Activated CD8-positive, alpha-beta T cell treated with anti-CD3 and anti-CD28 coated beads for 36 hours (primary cell): ENCODE measurements around the gene UGP2. TPM values are rescaled to one million over a fixed set of nuclear protein-coding genes. Genes with fewer than 3 reads are reported as not detected.

Experiments used
- ATAC-seq: fragments of 200-7000 bp; cut with Tn5 transposase; one replicate; pipeline ENCODE4 v1.10.0; 2021; ENCODE audit warnings: mild to moderate bottlenecking, moderate library complexity
- CTCF ChIA-PET: fragments of 350-600 bp; sonication (Branson Sonifier 250); formaldehyde crosslinking; loops from one replicate; lab custom pipeline; 2021; ENCODE audit warnings: antibody characterized with exemption; lab: Charles Lee
- POLR2A ChIA-PET: fragments of 350-600 bp; sonication (Branson Sonifier 250); formaldehyde crosslinking; loops from one replicate; lab custom pipeline; 2021; ENCODE audit warnings: antibody characterized with exemption; lab: Charles Lee
- DNase-seq: peaks from one replicate; pipeline ENCODE4 v3.0.0-alpha.2; 2020
- H3K27ac Mint-ChIP-seq: one replicate; pipeline ENCODE4 v1.8.0; 2021; ENCODE audit warnings: mild to moderate bottlenecking, mixed read lengths
- H3K27me3 Mint-ChIP-seq: one replicate; pipeline ENCODE4 v1.8.0; 2021; ENCODE audit warnings: mixed read lengths
- H3K36me3 Mint-ChIP-seq: one replicate; pipeline ENCODE4 v1.8.0; 2021; ENCODE audit warnings: low read depth, mixed read lengths
- H3K4me1 Mint-ChIP-seq: one replicate; pipeline ENCODE4 v1.8.0; 2021; ENCODE audit warnings: low read depth, mixed read lengths
- H3K4me3 Mint-ChIP-seq: one replicate; pipeline ENCODE4 v1.8.0; 2021; ENCODE audit warnings: mild to moderate bottlenecking, moderate library complexity, mixed read lengths
- H3K9me3 Mint-ChIP-seq: one replicate; pipeline ENCODE4 v1.8.0; 2021; ENCODE audit warnings: mixed read lengths
- CTCF ChIP-seq: fragments of 200-600 bp; IDR thresholded peaks from one replicate; pipeline ENCODE4 v1.8.0; 2022; ENCODE audit warnings: antibody characterized with exemption, mild to moderate bottlenecking
- intact Hi-C: fragments of 100-400 bp; cut with micrococcal nuclease; formaldehyde crosslinking; loops from one replicate; pipeline ENCODE4 v1.10.0; 2022
- total RNA-seq, 2 experiments: library from RNA; stranded (reverse); gene quantifications; one replicate each; pipeline ENCODE4 v1.2.3, GENCODE V29; 2021

Gene UGP2
- total RNA-seq, 2 experiments from 2014 or later: 81.4 to 83.7 TPM

GRCh38 chr2:63818271-63818670 is 23.4 kb upstream of the UGP2 start:
- POLR2A ChIA-PET: no interaction called here
- ATAC-seq: no peak
- TF ChIP-seq CTCF: no peak

GRCh38 chr2:63819256-63819655 is 22.4 kb upstream of the UGP2 start:
- CTCF ChIA-PET: interaction anchor here (0.6 to 0.8 kb wide), 2 partner anchors 67 to 163 kb away, joined by 3 to 4 read pairs; no protein-coding TSS in a partner anchor
- Mint-ChIP-seq H3K4me1 (no peaks in the 10 kb centered on the region), H3K27ac (no peak overlapping the region)

More at GRCh38 chr2:63818271-63818670, 23.4 kb upstream of the UGP2 start:
- no peak for DNase-seq
- H3K27ac Mint-ChIP-seq: no peak overlapping the region
- H3K36me3 Mint-ChIP-seq: no peaks in the 10 kb centered on the region
- H3K4me3 Mint-ChIP-seq: no peak overlapping the region
- H3K27me3 Mint-ChIP-seq: peaks cover 5% of the 10 kb centered on the region
- CTCF ChIA-PET: no interaction called here
- no peaks in the 10 kb centered on the region for H3K9me3 Mint-ChIP-seq
- intact Hi-C loops: no loop called here
- no peaks in the 10 kb centered on the region for H3K4me1 Mint-ChIP-seq

GRCh38 chr2:63819765-63820717 is 21.7 kb upstream of the UGP2 start:
- Mint-ChIP-seq H3K4me1 (no peaks in the 10 kb centered on the region), H3K36me3 (no peaks in the 10 kb centered on the region), H3K4me3 (no peak overlapping the region), H3K27me3 (peaks cover 7% of the 10 kb centered on the region), H3K27ac (no peak overlapping the region), H3K9me3 (no peaks in the 10 kb centered on the region)
- no peak for TF ChIP-seq CTCF
- DNase-seq (no peak), ATAC-seq (no peak)
- intact Hi-C loops: no loop called here
- ChIA-PET POLR2A (interaction anchor here (0.5 to 0.9 kb wide), 2 partner anchors 42 to 76 kb away, joined by 3 read pairs; no protein-coding TSS in a partner anchor), CTCF (interaction anchor here (0.8 to 0.9 kb wide), 2 partner anchors 66 to 128 kb away, joined by 3 to 4 read pairs; no protein-coding TSS in a partner anchor)

More at GRCh38 chr2:63819256-63819655, 22.4 kb upstream of the UGP2 start:
- no peak for TF ChIP-seq CTCF
- DNase-seq: no peak
- Mint-ChIP-seq H3K9me3 (no peaks in the 10 kb centered on the region), H3K36me3 (no peaks in the 10 kb centered on the region), H3K4me3 (no peak overlapping the region), H3K27me3 (peaks cover 7% of the 10 kb centered on the region)
- POLR2A ChIA-PET: interaction anchor here (0.9 kb wide), 1 partner anchor 41 kb away, joined by 3 read pairs; no protein-coding TSS in a partner anchor
- intact Hi-C loops: no loop called here
- no peak for ATAC-seq

- intact Hi-C loops: no loop called here
- POLR2A ChIA-PET: interaction anchor here (0.5 kb wide), 1 partner anchor 75 kb away, joined by 3 read pairs; no protein-coding TSS in a partner anchor
- Mint-ChIP-seq H3K4me3 (no peak overlapping the region), H3K36me3 (no peaks in the 10 kb centered on the region), H3K27me3 (peaks cover 12% of the 10 kb centered on the region), H3K4me1 (no peaks in the 10 kb centered on the region), H3K27ac (no peak overlapping the region), H3K9me3 (no peaks in the 10 kb centered on the region)
- CTCF ChIA-PET: no interaction called here
- DNase-seq: no peak
- TF ChIP-seq CTCF: no peak
- ATAC-seq: no peak
Observed at GRCh38 chr2:63820969-63821368, 20.7 kb upstream of the UGP2 start.
